A549 (cell line): ENCODE measurements around the gene TMEM225B. TPM values are rescaled to one million over a fixed set of nuclear protein-coding genes. Genes with fewer than 3 reads are reported as not detected.

Experiments used
- ATAC-seq, 2 experiments: fragments of 200-7000 bp in 1 of 2; fragments of >200 bp in 1 of 2; cut with Nextera tagmentation in 1 of 2; cut with Tn5 transposase in 1 of 2; 3 replicates each; pipeline versions ENCODE4 v1.8.0 to v1.9.1; 2018 to 2020; ENCODE audit warnings: mild to moderate bottlenecking in 1 of 2, moderate library complexity in 1 of 2
- CTCF ChIA-PET: fragments of 300-600 bp; sonication (Branson Sonifier 250); formaldehyde crosslinking; extraction: SDS; loops from one replicate; lab custom pipeline; 2021; ENCODE audit warnings: antibody characterized with exemption, inconsistent platforms; lab: Yijun Ruan, JAX
- POLR2A ChIA-PET: fragments of 350-600 bp; formaldehyde crosslinking; extraction: SDS; loops from one replicate; lab custom pipeline; 2021; ENCODE audit warnings: antibody characterized with exemption, inconsistent platforms; lab: Yijun Ruan, JAX
- DNase-seq, 2 experiments: peaks; one replicate each; pipeline versions ENCODE4 v3.0.0 to v3.0.0-alpha.2; 2011 to 2016; ENCODE audit warnings: low read depth in 1 of 2, low spot score in 1 of 2
- FAIRE-seq: peaks from 2 replicates; lab custom pipeline; 2011; peaks lifted over from hg19 to GRCh38; lab: Jason Lieb, UNC
- H3K27ac ChIP-seq, 2 experiments: fragments of >200 bp; sonication (Bioruptor Twin); formaldehyde crosslinking; 3 replicates each; pipeline ENCODE4 v1.5.1; 2016 to 2017
- H3K4me1 ChIP-seq: fragments of >200 bp; sonication (Bioruptor Twin); formaldehyde crosslinking; 3 replicates; pipeline ENCODE4 v1.6.1; 2016
- H3K4me2 ChIP-seq: fragments of >200 bp; sonication (Bioruptor Twin); formaldehyde crosslinking; 3 replicates; pipeline ENCODE4 v1.6.1; 2016
- H3K4me3 ChIP-seq: fragments of >200 bp; sonication (Bioruptor Twin); formaldehyde crosslinking; 3 replicates; pipeline ENCODE4 v1.5.1; 2016
- H3K9me3 ChIP-seq: fragments of >200 bp; sonication (Bioruptor Twin); formaldehyde crosslinking; 3 replicates; pipeline ENCODE4 v1.6.1; 2016
- BCL3 ChIP-seq: fragments of >200 bp; sonication (Bioruptor Twin); formaldehyde crosslinking; IDR thresholded peaks from 3 replicates; pipeline ENCODE4 v1.6.1; 2016
- BHLHE40 ChIP-seq: IDR thresholded peaks from 2 replicates; pipeline ENCODE4 v1.6.1; 2012; ENCODE audit warnings: low read depth, low read length, inconsistent platforms
- CBX8 ChIP-seq: fragments of 200-600 bp; sonication (generic); IDR thresholded peaks from 2 replicates; pipeline ENCODE4 v1.6.1; 2016
- EHMT2 ChIP-seq: fragments of 200-600 bp; sonication (generic); IDR thresholded peaks from 2 replicates; pipeline ENCODE4 v1.6.1; 2016; ENCODE audit warnings: antibody characterized with exemption, low read depth, mild to moderate bottlenecking, moderate library complexity
- ESRRA ChIP-seq: fragments of 150-350 bp; IDR thresholded peaks from 2 replicates; pipeline ENCODE4 v1.6.1; 2014; ENCODE audit warnings: mild to moderate bottlenecking, low read length, borderline replicate concordance
- FOSL2 ChIP-seq, 2 experiments: fragments of 450-650 bp in 1 of 2; fragments of >200 bp in 1 of 2; sonication (Bioruptor Twin) in 1 of 2; formaldehyde crosslinking; IDR thresholded peaks; 2 replicates each; pipeline versions ENCODE4 v1.5.0 to v1.6.1; 2016 to 2020; ENCODE audit warnings: mild to moderate bottlenecking in 1 of 2, moderate library complexity in 1 of 2
- HES2 ChIP-seq: fragments of >200 bp; sonication (Bioruptor Twin); formaldehyde crosslinking; IDR thresholded peaks from 2 replicates; pipeline ENCODE4 v1.6.1; 2016
- HEYL ChIP-seq: fragments of 250-450 bp; sonication (Bioruptor Pico); IDR thresholded peaks from 2 replicates; pipeline ENCODE4 v1.8.0; 2021; ENCODE audit warnings: mild to moderate bottlenecking, moderate library complexity
- HOXA7 ChIP-seq: fragments of 250-450 bp; sonication (Bioruptor Pico); IDR thresholded peaks from 2 replicates; pipeline ENCODE4 v1.5.0; 2020; ENCODE audit warnings: mild to moderate bottlenecking, moderate library complexity
- HOXB13 ChIP-seq: fragments of 250-450 bp; sonication (Bioruptor Pico); IDR thresholded peaks from 2 replicates; pipeline ENCODE4 v1.5.0; 2020; ENCODE audit warnings: low read depth, mild to moderate bottlenecking, moderate library complexity
- HOXB5 ChIP-seq: fragments of 250-450 bp; sonication (Bioruptor Pico); IDR thresholded peaks from 2 replicates; pipeline ENCODE4 v1.5.0; 2020; ENCODE audit warnings: mild to moderate bottlenecking, moderate library complexity
- JUN ChIP-seq, 2 experiments: fragments of >200 bp; sonication (Bioruptor Twin); formaldehyde crosslinking; IDR thresholded peaks; 2 replicates in 1 of 2; 3 replicates in 1 of 2; pipeline ENCODE4 v1.6.1; 2016 to 2017
- JUNB ChIP-seq: fragments of >200 bp; sonication (Bioruptor Twin); formaldehyde crosslinking; IDR thresholded peaks from 2 replicates; pipeline ENCODE4 v1.6.1; 2016
- MAFK ChIP-seq: fragments of 450-650 bp; IDR thresholded peaks from 2 replicates; pipeline ENCODE4 v1.6.1; 2014; ENCODE audit not compliant: partially characterized antibody
- MAZ ChIP-seq: fragments of 150-350 bp; IDR thresholded peaks from 2 replicates; pipeline ENCODE4 v1.6.1; 2014; ENCODE audit warnings: antibody characterized with exemption, low read depth, low read length, borderline replicate concordance
- NPAS2 ChIP-seq: fragments of 250-450 bp; sonication (Bioruptor Pico); IDR thresholded peaks from 2 replicates; pipeline ENCODE4 v1.8.0; 2022; ENCODE audit warnings: mild to moderate bottlenecking, moderate library complexity, borderline replicate concordance
- NR3C1 ChIP-seq: fragments of >200 bp; sonication (Bioruptor Twin); formaldehyde crosslinking; IDR thresholded peaks from 3 replicates; pipeline ENCODE4 v1.6.1; 2017
- POLR2AphosphoS2 ChIP-seq: conservative IDR thresholded peaks from 2 replicates; pipeline ENCODE4 v1.6.1; 2012; ENCODE audit warnings: low read length, improper control_type of control experiment, inconsistent platforms
- RCOR1 ChIP-seq: fragments of 150-350 bp; IDR thresholded peaks from 2 replicates; pipeline ENCODE4 v1.6.1; 2014; ENCODE audit warnings: antibody characterized with exemption, low read length, low read depth
- RNF2 ChIP-seq: fragments of 200-600 bp; sonication (generic); IDR thresholded peaks from 2 replicates; pipeline ENCODE4 v1.6.1; 2016; ENCODE audit warnings: low read depth, mild to moderate bottlenecking, antibody characterized with exemption, moderate library complexity, borderline replicate concordance
- SMC3 ChIP-seq: fragments of >200 bp; sonication (Bioruptor Twin); formaldehyde crosslinking; IDR thresholded peaks from 3 replicates; pipeline ENCODE4 v1.6.1; 2018; ENCODE audit warnings: inconsistent platforms
- SREBF2 ChIP-seq: fragments of 450-650 bp; IDR thresholded peaks from 2 replicates; pipeline ENCODE4 v1.6.1; 2014; ENCODE audit warnings: mild to moderate bottlenecking, moderate library complexity
- TFCP2L1 ChIP-seq: fragments of 250-450 bp; sonication (Bioruptor Pico); IDR thresholded peaks from 2 replicates; pipeline ENCODE4 v1.5.0; 2021; ENCODE audit warnings: mild to moderate bottlenecking
- ZC3H11A ChIP-seq: fragments of 450-650 bp; IDR thresholded peaks from 2 replicates; pipeline ENCODE4 v1.6.1; 2014; ENCODE audit warnings: antibody characterized with exemption, mild to moderate bottlenecking
- ZFP36 ChIP-seq: fragments of 450-650 bp; IDR thresholded peaks from 2 replicates; pipeline ENCODE4 v1.6.1; 2014; ENCODE audit warnings: borderline replicate concordance; ENCODE audit not compliant: partially characterized antibody
- WGBS: methylation state at CpG from one replicate; pipeline ENCODE4 v1.1.6; 2017; ENCODE audit errors: missing lambda C conversion rate; 5-methylcytosine and 5-hydroxymethylcytosine counted together
- polyA plus RNA-seq, 4 experiments: library from polyadenylated mRNA; depleted of rRNA in 3 of 4; stranded (reverse); fragments of >200 nt; fragmentation: RNase III in 1 of 4; extraction: RNeasy Plus Mini Kit Qiagen cat#74134 plus additional on column Dnase treatment in 1 of 4; gene quantifications; 2 replicates in 3 of 4; 3 replicates in 1 of 4; pipeline ENCODE4 v1.2.3, GENCODE V29; 2011 to 2017
- TF ChIP-seq, protein P1 (sequence below): IDR thresholded peaks from 2 replicates; pipeline ENCODE4 v1.6.1; 2012
- TF ChIP-seq, protein P2 (sequence below): fragments of >200 bp; sonication (Bioruptor Twin); formaldehyde crosslinking; IDR thresholded peaks from 3 replicates; pipeline ENCODE4 v1.5.1; 2016
- TF ChIP-seq, protein P3 (sequence below): IDR thresholded peaks from 2 replicates; pipeline ENCODE4 v1.6.1; 2012; ENCODE audit warnings: low read depth, borderline replicate concordance

Gene TMEM225B
- polyA plus RNA-seq, 2 of the 4 experiments (the other 2 are of a cell fraction) = 0.59 to 5.4 TPM

DNA sequence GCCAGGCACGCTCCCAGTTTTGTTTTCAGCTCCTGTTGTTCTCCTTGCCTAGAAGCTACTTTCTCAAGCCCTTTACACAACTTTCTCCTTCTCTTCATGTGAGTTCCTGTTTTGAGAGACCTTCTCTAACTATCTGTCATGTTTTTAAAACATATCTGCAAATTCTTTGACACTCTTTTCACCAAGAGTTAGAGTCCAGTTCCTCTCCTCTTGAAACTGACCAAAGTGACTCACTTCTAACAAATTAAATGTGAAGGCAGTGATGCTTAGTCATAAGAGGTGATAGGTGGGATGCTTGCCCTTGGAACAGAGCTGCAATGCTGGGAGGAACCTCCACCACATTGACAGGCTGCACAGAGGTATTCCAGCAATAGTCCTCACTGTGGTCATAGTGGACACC lies 44.0 kb downstream of the TMEM225B start (continued):
- TF ChIP-seq, protein P1, sequence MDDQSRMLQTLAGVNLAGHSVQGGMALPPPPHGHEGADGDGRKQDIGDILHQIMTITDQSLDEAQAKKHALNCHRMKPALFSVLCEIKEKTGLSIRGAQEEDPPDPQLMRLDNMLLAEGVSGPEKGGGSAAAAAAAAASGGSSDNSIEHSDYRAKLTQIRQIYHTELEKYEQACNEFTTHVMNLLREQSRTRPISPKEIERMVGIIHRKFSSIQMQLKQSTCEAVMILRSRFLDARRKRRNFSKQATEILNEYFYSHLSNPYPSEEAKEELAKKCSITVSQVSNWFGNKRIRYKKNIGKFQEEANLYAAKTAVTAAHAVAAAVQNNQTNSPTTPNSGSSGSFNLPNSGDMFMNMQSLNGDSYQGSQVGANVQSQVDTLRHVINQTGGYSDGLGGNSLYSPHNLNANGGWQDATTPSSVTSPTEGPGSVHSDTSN = no peak
- TF ChIP-seq, all 56 proteins: peak for 0

DNA sequence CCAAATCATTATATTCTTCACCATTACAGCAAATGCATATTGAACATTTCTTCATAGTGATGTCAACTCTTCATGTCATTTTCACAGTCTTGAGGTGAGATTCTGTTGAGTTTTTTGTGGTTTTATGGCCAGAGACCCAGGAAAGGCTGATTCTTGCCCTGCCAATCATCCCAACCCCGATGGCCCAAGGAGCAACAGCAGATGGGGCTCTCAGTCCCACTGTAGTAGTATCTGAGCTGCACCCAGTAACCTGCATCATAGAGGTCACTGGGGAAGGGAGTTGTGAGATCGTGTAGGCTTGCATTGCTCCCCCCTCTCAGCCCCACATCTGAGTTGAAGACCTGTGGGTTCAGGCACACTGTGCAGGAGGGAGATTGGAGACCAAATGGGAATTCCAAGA lies 45.4 kb downstream of the TMEM225B start:
- Histone ChIP-seq H3K9me3 (peaks cover 3% of the 10 kb centered on the region; the same call in 2 of the 3 replicates), H3K4me2 (no peak overlapping the region), H3K27ac (no peak overlapping the region), H3K4me3 (no peak overlapping the region), H3K4me1 (no peaks in the 10 kb centered on the region)
- POLR2A ChIA-PET = no interaction called here
- CTCF ChIA-PET = no interaction called here
- no peak for FAIRE-seq
- 62% methylated on average over 2 of the region's 2 CpGs for WGBS
- no peak for DNase-seq
- ATAC-seq = no peak
- TF ChIP-seq MAFK (no peak), CBX8 (no peak), ZC3H11A (no peak), NPAS2 (CRISPR knock-in tag) (no peak), BHLHE40 (no peak), HES2 (no peak), SREBF2 (no peak), MAZ (no peak), FOSL2 (IDR thresholded peaks at IDR 0.05) (no peak), FOSL2 (CRISPR knock-in tag; IDR thresholded peaks at IDR 0.05) (no peak), JUN (IDR thresholded peaks at IDR 0.05) (no peak), JUNB (no peak), HOXB13 (CRISPR knock-in tag) (no peak), RCOR1 (no peak), NR3C1 (no peak), BCL3 (no peak), HOXB5 (CRISPR knock-in tag) (no peak), RNF2 (no peak)
- TF ChIP-seq, protein P1 = no peak
- TF ChIP-seq, protein P2, sequence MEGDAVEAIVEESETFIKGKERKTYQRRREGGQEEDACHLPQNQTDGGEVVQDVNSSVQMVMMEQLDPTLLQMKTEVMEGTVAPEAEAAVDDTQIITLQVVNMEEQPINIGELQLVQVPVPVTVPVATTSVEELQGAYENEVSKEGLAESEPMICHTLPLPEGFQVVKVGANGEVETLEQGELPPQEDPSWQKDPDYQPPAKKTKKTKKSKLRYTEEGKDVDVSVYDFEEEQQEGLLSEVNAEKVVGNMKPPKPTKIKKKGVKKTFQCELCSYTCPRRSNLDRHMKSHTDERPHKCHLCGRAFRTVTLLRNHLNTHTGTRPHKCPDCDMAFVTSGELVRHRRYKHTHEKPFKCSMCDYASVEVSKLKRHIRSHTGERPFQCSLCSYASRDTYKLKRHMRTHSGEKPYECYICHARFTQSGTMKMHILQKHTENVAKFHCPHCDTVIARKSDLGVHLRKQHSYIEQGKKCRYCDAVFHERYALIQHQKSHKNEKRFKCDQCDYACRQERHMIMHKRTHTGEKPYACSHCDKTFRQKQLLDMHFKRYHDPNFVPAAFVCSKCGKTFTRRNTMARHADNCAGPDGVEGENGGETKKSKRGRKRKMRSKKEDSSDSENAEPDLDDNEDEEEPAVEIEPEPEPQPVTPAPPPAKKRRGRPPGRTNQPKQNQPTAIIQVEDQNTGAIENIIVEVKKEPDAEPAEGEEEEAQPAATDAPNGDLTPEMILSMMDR = no peak

GRCh38 chr7:99644431-99644830 lies 46.4 kb downstream of the TMEM225B start:
- H3K4me1 ChIP-seq = no peaks in the 10 kb centered on the region
- WGBS = 71% methylated on average over 3 of the region's 3 CpGs
- FAIRE-seq = no peak
- no peak overlapping the region for H3K27ac ChIP-seq
- H3K4me3 ChIP-seq = no peak overlapping the region
- ATAC-seq = no peak
- ChIA-PET CTCF (interaction anchor here (1.0 kb wide), 1 partner anchor 11 kb away, joined by 3 read pairs; no protein-coding TSS in a partner anchor), POLR2A (no interaction called here)
- TF ChIP-seq TFCP2L1 (CRISPR knock-in tag) (no peak), EHMT2 (no peak), SMC3 (no peak), ESRRA (no peak), HEYL (CRISPR knock-in tag) (no peak), HOXA7 (CRISPR knock-in tag) (no peak), POLR2AphosphoS2 (no peak), ZFP36 (no peak)
- TF ChIP-seq, protein P3, sequence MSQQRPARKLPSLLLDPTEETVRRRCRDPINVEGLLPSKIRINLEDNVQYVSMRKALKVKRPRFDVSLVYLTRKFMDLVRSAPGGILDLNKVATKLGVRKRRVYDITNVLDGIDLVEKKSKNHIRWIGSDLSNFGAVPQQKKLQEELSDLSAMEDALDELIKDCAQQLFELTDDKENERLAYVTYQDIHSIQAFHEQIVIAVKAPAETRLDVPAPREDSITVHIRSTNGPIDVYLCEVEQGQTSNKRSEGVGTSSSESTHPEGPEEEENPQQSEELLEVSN = no peak
- H3K9me3 ChIP-seq = peaks cover 3% of the 10 kb centered on the region; the same call in 2 of the 3 replicates
- no peak overlapping the region for H3K4me2 ChIP-seq
- DNase-seq = no peak
